ENCODE measurements around the gene ATG12. TPM values are rescaled to one million over a fixed set of nuclear protein-coding genes. Genes with fewer than 3 reads are reported as not detected.

The ATG12 gene
- total RNA-seq = 10 to 100 TPM; 40.4 to 42.3 TPM

DNA sequence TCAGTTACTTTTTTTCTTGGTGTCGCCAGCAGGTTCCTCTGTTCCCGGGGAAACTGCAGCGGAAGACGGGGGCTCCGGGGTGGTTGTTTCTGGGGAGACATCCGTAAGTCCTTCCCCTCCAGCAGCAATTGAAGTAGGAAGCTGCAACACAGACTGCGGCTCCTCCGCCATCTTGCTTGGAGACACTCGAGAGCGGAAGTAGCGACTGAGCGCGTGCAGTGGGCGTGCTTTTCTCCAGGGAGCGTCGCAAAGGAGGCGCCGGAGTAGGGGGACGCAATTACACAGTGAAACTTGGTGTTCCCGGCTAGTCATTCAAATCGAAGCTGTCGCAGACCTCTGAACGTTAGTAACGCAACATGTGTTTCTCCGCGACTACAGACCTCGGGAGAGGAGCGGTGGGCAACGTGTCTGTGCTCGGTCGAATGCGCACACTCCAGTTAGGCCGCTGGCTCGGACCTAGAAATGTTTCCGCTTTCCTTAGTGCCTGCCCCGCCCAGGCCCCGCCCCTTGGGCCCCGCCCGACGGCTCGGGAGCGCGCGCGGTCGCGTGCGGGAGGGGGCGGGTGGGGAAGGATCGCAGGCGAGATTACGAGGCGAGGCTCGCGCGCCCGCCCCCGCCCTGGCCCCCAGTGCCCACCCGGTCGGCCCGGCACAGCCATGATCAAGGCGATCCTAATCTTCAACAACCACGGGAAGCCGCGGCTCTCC is at the start of gene ATG12, which contains the start of gene AP3S1:
ATG12 (minus strand) TSS at position 184 of the 707 bp plus-strand sequence; CDS start at position 171, 13 bp downstream.
AP3S1 (plus strand) TSS at position 554 of the 707 bp plus-strand sequence; CDS start at position 657, 103 bp downstream.

DNA sequence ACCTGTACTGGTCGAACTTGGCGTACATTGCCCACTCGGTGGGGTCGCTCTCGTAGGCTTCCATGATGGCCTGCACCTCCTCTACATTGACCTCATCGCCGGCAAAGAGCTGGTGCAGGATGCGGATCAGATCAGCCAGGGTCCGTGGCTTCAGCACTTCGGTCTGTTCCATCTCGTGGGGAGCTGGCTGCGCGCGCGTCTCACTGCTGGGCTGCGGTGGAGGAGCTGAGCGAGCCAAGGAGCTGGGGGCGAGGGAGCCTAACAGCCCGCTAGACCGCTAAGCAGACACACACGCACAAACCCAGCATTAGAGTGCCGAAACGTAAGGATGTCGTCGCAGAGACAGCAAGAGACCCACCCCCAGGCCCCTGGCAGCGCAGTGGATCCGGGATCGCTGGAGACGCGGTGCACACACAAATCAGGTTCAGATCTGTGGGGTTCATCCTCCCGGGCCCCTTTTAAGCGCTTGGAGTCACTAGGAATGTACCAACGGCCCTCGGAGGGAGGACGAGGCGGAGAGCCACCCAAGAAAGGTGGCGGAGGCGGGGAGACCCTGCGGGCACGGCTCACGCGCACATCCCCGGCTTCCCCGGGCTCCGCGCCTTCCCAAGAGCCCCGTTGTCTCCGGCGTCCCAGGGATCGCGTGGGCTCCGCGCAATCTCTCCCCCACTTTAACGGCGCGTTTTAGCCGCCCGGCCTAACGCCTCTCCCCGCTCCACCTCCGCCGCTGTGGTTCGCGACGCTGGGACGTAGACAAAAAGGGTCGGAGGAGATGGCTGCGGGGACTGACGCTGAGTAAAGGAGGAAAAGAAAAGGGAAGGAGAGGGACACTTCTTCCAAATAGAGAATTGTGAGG is 24.9 kb downstream of the ATG12 start, which contains the start of gene CDO1:
CDO1 (minus strand) TSS at position 434 of the 856 bp plus-strand sequence; CDS start at position 172, 262 bp downstream.

Other genes starting within 250 kb of the ATG12 start
- gene TICAM2, start 239.1 kb downstream of the ATG12 start, total RNA-seq = under 1 TPM; 0.68 to 0.77 TPM
- 10 to 100 TPM; 43.1 to 50.5 TPM for gene TMED7, start 215.5 kb downstream of the ATG12 start, total RNA-seq
- under 1 TPM; 0.38 to 0.79 TPM for gene CDO1, start 24.9 kb downstream of the ATG12 start, total RNA-seq
- gene AP3S1, start 370 bp upstream of the ATG12 start, total RNA-seq = 10 to 100 TPM; 71.7 to 73.1 TPM
- gene LVRN, start 120.9 kb upstream of the ATG12 start, total RNA-seq = not detected
- gene ARL14EPL, start 190.9 kb upstream of the ATG12 start, total RNA-seq = not detected
- gene COMMD10, start 243.5 kb upstream of the ATG12 start, total RNA-seq = 10 to 100 TPM; 26.2 to 31.3 TPM

All from activated naive CD4-positive, alpha-beta T cell treated with anti-CD3 and anti-CD28 coated beads, Interleukin-2, amount 10 ng/mL, durations not matched to agents 5 hours and 36 hours (primary cell).